ENCODE measurements around the gene KRT40. TPM values are rescaled to one million over a fixed set of nuclear protein-coding genes. Genes with fewer than 3 reads are reported as not detected.

Gene KRT40
- total and polyA plus RNA-seq, 10 of the 15 experiments (the other 5 are each of a cell fraction or from before 2014, with no cell fraction given) = not detected

GRCh38 chr17:40952154-40952553, 32.0 kb downstream of the KRT40 start (continued):
- TF ChIP-seq CTCF (IDR thresholded peaks at IDR 0.05 in 2 of 3, conservative IDR thresholded peaks at IDR 0.05 in 1 of 3; ENCODE audit: control insufficient read depth in 2 of 3, extremely low read depth in 1 of 3, insufficient read depth in 1 of 3, low read depth in 3 of 3, low read length in 3 of 3) = no peak
- no peak for TF ChIP-seq RCOR1 (conservative IDR thresholded peaks at IDR 0.05; ENCODE audit: low read depth, low read length)
- no peak for TF ChIP-seq BRCA1 (IDR thresholded peaks at IDR 0.05; ENCODE audit: low read depth, low read length)
- no peak for TF ChIP-seq TBL1XR1 (IDR thresholded peaks at IDR 0.05; ENCODE audit: low read depth, low read length)

GRCh38 chr17:40951011-40951622, 33.0 kb downstream of the KRT40 start:
- no peaks in the 10 kb centered on the region for H3K4me1 ChIP-seq (ENCODE audit: control insufficient read depth, insufficient read depth, low read length)
- H3K36me3 ChIP-seq (ENCODE audit: control insufficient read depth in 2 of 2, insufficient read depth in 2 of 2, low read length in 1 of 2) = no peaks in the 10 kb centered on the region
- RAD21 ChIA-PET (ENCODE audit: unreplicated experiment) = no interaction called here
- FAIRE-seq = no peak
- H3K79me2 ChIP-seq (ENCODE audit: control insufficient read depth, insufficient read depth, low read length) = no peaks in the 10 kb centered on the region
- H4K20me1 ChIP-seq (ENCODE audit: control insufficient read depth, insufficient read depth) = no peaks in the 10 kb centered on the region
- in situ Hi-C loops (cut with MboI) = no loop called here
- ATAC-seq = no peak
- CTCF ChIA-PET = no interaction called here
- intact Hi-C loops (cut with micrococcal nuclease; ENCODE audit: unreplicated experiment) = no loop called here
- H3K9ac ChIP-seq (ENCODE audit: control insufficient read depth, insufficient read depth, low read length) = no peak overlapping the region
- no peak overlapping the region for H3K4me3 ChIP-seq
- POLR2A ChIA-PET = no interaction called here
- H2AFZ ChIP-seq (ENCODE audit: control insufficient read depth, low read depth, low read length) = no peak overlapping the region
- H3K27me3 ChIP-seq (replicated peaks in 1 of 2; ENCODE audit: control insufficient read depth in 2 of 2, insufficient read depth in 2 of 2, low read length in 1 of 2) = no peaks in the 10 kb centered on the region
- TF ChIP-seq NFYA (IDR thresholded peaks at IDR 0.05; ENCODE audit: borderline replicate concordance, low read depth, low read length) = no peak
- no peak for TF ChIP-seq RBBP5 (conservative IDR thresholded peaks at IDR 0.05)
- no peak for TF ChIP-seq NR2F1 (conservative IDR thresholded peaks at IDR 0.05)
- H3K4me2 ChIP-seq (ENCODE audit: control insufficient read depth, insufficient read depth) = no peak overlapping the region
- no peak overlapping the region for H3K27ac ChIP-seq (ENCODE audit: control insufficient read depth, insufficient read depth)
- no peaks in the 10 kb centered on the region for H3K9me3 ChIP-seq (replicated peaks; ENCODE audit: control insufficient read depth, insufficient read depth, low read length)
- WGBS (ENCODE audit: insufficient coverage, insufficient replicate concordance, low lambda C conversion rate, missing lambda C conversion rate) = 78% methylated on average over 2 of the region's 2 CpGs
- DNase-seq (ENCODE audit: low read depth, low spot score) = no peak
- no TSS peak for BruUV-seq (replicated peaks)
- SMC1A ChIA-PET (ENCODE audit: uncharacterized antibody, unreplicated experiment) = no interaction called here
